Omental fat pad (tissue), 4 donors: ENCODE results near the gene MBD3L5. TPM values are rescaled to one million over a fixed set of nuclear protein-coding genes. Genes with fewer than 3 reads are reported as not detected.
"Not testable (repeated sequence)": the region's sequence is repeated elsewhere in the genome, so short reads cannot be mapped to it uniquely, and the experiment has no call there.

Experiments used
- ATAC-seq: fragments of 150-250 bp; one replicate; pipeline ENCODE4 v1.9.1; 2016; ENCODE audit warnings: mild to moderate bottlenecking, moderate library complexity; ENCODE audit not compliant: low FRiP score
- DNase-seq: peaks from one replicate; pipeline ENCODE4 v3.0.0-alpha.2; 2019; ENCODE audit warnings: low spot score
- CTCF ChIP-seq, 3 donors: fragments of 450-650 bp; IDR thresholded peaks; one replicate each; pipeline ENCODE4 v1.5.1; 2016 to 2017; ENCODE audit warnings: antibody characterized with exemption in 3 of 3, mild to moderate bottlenecking in 3 of 3, moderate library complexity in 2 of 3
- total RNA-seq, 4 donors: library from RNA; depleted of rRNA; stranded (reverse); fragments of >200 nt; gene quantifications; one replicate each; pipeline ENCODE4 v1.1.0, GENCODE V29; 2016

MBD3L5 gene
- total RNA-seq, 4 donors from 2014 or later, result not detected

GRCh38 chr19:7010722-7011593 is 19.4 kb upstream of the MBD3L5 start:
- ATAC-seq (no peak), DNase-seq (no peak)
- TF ChIP-seq CTCF (IDR thresholded peaks at IDR 0.05), result no peak

- no peak for DNase-seq
- no peak for ATAC-seq
- TF ChIP-seq CTCF (IDR thresholded peaks at IDR 0.05), result no peak
Observed at GRCh38 chr19:7013678-7014077, 16.7 kb upstream of the MBD3L5 start.

GRCh38 chr19:7018828-7019227 is 11.6 kb upstream of the MBD3L5 start:
- no peak for TF ChIP-seq CTCF (IDR thresholded peaks at IDR 0.05)
- no peak for DNase-seq
- ATAC-seq, result no peak

GRCh38 chr19:7021331-7021730 is 9.0 kb upstream of the MBD3L5 start, which contains the start of gene MBD3L2B:
Gene MBD3L2B, minus strand, starts transcription at chr19:7021431. Its CDS starts 34 bp downstream, at chr19:7021397.
- not testable (repeated sequence) for DNase-seq, ATAC-seq

- ATAC-seq, DNase-seq: not testable (repeated sequence)
Observed at GRCh38 chr19:7028790-7029189, 1.6 kb upstream of the MBD3L5 start.

GRCh38 chr19:7040079-7040478 is 9.7 kb downstream of the MBD3L5 start, which contains the start of gene MBD3L4:
Gene MBD3L4, minus strand, starts transcription at chr19:7040179. Its CDS starts 35 bp downstream, at chr19:7040144.
- ATAC-seq, DNase-seq: not testable (repeated sequence)

- not testable (repeated sequence) for ATAC-seq, DNase-seq
Observed at GRCh38 chr19:7041563-7041962, 11.2 kb downstream of the MBD3L5 start.

GRCh38 chr19:7049021-7049420 is 18.6 kb downstream of the MBD3L5 start, which contains the start of gene MBD3L2:
Gene MBD3L2, plus strand, starts transcription at chr19:7049321. Its CDS starts 53 bp downstream, at chr19:7049374.
- not testable (repeated sequence) for ATAC-seq, DNase-seq

GRCh38 chr19:7051421-7051820 is 21.0 kb downstream of the MBD3L5 start:
- not testable (repeated sequence) for ATAC-seq, DNase-seq

GRCh38 chr19:7052896-7053295 is 22.5 kb downstream of the MBD3L5 start:
- DNase-seq, ATAC-seq: not testable (repeated sequence)

GRCh38 chr19:7054635-7055368 is 24.4 kb downstream of the MBD3L5 start:
- not testable (repeated sequence) for ATAC-seq, DNase-seq

- ATAC-seq, DNase-seq: not testable (repeated sequence)
Observed at GRCh38 chr19:7055679-7056078, 25.3 kb downstream of the MBD3L5 start.

- ATAC-seq, DNase-seq: not testable (repeated sequence)
Observed at GRCh38 chr19:7056371-7056770, 26.0 kb downstream of the MBD3L5 start.

GRCh38 chr19:7058576-7058975 is 28.2 kb downstream of the MBD3L5 start, which contains the start of gene MBD3L3:
Gene MBD3L3, minus strand, starts transcription at chr19:7058676. Its CDS starts 71 bp downstream, at chr19:7058605.
- not testable (repeated sequence) for DNase-seq, ATAC-seq

- DNase-seq, ATAC-seq: not testable (repeated sequence)
Observed at GRCh38 chr19:7059977-7060376, 29.6 kb downstream of the MBD3L5 start.
